HG02642 (cell line): Measurements from ENCODE around the gene AFMID.
"Not testable (repeated sequence)": the region's sequence is repeated elsewhere in the genome, so short reads cannot be mapped to it uniquely, and the experiment has no call there.

Source experiments
- ATAC-seq: cut with Tn5 transposase; IDR thresholded peaks from one replicate; pipeline ENCODE4 v1.9.1; 2021; ENCODE audit warnings: mild to moderate bottlenecking; ENCODE audit not compliant: unreplicated experiment, poor library complexity

AFMID gene

DNA sequence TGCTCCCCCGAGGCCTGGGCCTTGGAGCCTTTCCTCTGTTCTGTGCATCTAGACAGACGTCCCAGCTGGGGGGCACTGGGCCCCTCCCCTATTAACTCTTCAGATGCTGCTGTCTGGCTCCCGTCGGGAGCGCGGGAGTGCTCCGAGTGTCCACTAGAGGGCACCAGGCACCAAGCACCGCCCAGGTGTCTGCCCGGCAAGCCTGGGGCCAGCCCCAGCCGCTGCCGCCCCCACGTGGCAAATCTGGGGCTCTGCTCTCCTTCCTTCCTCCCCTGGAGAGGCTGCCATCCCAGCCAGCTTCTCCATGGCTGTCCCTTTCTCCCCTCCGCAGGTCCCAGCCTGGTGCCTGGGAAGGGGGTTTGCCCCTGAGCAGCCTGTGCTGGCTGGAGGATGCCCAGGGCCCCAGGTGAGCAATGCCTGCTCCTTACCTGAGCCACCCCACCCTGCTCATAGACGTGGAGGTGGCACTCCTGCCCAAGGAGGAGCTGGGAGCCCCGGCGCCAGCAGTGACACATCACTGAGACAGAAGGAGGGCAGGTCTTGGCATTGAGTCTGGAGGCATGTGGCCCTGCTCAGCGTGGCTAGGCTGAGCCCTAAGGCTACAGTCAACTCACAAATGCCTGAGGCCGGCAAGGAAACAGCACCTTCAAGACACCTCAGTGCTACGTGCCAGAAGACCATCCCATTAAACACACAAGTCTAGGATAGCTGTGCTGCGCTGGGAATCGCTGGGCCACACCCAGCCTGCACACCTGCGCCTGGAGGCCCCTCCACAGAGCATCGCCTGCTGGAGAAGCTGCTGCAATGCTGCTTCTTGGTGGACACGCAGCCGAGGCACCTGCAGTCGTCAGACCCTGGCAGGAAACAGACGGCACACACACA, 64.0 kb downstream of the AFMID start:
- peak; percentile 65 for ATAC-seq

DNA sequence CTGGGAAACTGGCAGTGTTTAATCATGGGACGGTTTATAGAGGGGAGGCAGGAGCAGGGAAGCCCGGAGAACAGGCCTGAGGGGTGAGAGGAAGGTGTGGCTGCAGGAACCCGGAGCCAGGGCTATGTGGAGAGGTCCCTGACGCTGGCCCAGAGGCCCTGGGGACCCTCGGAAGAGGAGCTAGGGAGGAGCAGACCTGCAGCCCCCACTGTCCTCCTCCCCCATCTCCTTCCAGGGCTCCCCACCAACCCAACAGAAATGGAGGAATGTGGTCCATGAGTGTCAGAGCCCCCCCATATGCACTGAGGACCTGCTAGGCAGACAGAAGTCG, 64.6 kb downstream of the AFMID start:
- no peak for ATAC-seq

DNA sequence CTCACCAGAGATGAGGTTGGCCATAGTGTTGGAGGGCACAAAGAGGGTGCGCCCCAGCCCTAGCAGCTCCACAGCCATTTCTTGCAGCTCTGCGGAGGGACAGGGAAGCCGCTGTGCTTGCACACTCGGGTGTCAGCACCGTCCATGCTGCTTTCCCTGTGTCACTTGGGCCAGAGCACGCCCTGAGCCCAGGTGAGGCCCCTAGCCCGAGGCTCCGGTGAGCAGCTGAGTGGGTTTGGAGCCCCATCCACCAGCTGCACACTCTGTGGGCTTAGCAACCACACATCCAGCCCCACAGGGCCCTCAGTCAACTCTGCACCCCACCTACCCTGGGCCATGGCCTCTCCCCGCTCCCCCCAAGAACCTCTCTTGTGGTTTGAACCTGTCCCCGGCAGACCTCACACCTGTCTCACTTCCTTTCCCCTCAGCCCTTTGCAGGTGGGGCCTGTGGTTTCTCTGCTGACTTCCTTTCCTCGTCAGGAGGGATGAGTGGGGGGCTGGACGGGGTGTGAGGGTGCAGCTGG, 65.0 kb downstream of the AFMID start:
- ATAC-seq = no peak

DNA sequence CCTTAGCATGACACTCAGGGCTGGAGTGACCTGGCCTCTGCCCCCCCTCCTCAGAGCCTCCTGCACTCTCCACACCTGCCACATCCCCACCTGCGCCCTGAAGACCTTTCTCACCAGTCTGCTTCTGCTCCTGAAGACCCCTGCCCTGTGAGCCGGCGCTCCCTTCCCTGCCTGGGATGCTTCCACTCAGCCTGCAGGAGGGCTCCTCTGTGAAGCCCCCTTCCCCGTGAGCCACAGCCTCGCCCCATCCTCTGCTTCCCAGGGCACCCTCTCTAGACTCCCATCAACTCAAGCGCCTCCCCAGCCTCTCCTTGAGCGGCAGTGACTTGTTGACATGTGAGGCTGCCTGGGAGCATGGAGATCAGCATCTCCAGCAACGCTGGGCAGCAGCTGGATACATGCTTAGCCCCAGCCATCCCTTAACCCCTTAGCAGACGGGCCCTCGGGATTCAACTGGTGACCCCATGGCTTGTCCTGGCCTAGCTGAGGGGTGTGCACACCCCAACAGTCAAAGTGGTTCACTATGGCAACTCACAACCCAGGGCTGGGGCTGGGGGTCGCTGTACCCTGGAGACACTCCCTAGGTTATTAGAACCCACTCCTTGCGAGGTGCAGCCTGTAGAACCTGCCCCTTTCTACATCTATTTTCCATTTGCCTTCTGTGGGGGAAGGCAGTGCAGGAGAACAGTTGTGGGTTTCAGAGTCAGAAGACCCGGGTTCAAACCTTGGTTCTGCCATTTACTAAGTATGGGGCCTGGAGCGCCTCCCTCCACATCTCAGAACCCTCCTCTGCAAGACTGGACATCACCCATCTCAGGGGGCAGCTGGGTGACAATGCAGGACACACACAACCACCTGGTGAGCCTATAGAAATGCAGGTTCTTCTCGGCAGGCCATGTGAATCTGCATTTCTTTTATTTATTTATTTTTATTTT, 65.8 kb downstream of the AFMID start:
- no peak for ATAC-seq

DNA sequence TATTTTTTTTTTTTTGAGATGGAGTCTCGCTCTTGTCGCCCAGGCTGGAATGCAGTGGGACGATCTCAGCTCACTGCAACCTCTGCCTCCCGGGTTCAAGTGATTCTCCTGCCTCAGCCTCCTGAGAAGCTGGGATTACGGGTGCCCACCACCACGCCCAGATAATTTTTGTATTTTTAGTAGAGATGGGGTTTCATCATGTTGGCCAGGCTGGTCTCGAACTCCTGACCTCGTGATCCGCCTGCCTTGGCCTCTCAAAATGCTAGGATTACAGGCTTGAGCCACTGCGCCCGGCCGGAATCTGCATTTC, 66.4 kb downstream of the AFMID start:
- not testable (repeated sequence) for ATAC-seq

DNA sequence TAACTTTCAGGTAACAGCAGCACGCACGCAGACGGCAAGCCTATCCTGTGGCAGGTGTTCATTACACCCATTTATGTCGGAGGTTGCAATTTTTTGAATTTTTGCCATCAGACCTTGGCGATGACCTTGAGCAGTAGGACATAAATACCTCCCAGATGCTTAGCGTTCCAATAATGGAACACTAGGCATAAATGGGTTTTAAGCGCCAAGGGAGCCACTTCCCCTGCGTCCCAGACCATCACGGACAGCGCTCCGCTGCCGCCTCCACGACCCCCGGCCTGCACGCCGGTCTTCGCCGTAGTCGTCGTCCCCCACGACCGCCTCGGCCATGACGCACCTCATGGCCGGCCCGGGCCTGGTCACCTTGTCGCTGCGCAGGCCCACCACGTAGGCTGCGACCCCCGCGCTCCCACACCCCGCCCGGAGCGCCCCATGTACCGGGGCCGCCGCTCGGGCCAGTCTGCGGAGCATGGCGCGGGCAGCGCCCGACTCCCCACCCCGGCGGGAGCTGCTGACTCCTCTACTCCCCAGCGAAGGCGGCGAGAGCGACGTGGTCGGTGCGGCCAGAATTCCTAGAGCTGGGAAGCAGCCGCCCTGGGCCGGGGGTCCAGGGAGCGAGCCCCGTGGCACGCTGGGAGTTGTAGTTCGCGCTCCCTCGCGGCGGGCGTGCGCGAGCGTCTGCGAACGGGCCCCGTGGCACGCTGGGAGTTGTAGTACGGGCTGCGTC, 66.9 kb downstream of the AFMID start:
- ATAC-seq = peak; percentile 58

DNA sequence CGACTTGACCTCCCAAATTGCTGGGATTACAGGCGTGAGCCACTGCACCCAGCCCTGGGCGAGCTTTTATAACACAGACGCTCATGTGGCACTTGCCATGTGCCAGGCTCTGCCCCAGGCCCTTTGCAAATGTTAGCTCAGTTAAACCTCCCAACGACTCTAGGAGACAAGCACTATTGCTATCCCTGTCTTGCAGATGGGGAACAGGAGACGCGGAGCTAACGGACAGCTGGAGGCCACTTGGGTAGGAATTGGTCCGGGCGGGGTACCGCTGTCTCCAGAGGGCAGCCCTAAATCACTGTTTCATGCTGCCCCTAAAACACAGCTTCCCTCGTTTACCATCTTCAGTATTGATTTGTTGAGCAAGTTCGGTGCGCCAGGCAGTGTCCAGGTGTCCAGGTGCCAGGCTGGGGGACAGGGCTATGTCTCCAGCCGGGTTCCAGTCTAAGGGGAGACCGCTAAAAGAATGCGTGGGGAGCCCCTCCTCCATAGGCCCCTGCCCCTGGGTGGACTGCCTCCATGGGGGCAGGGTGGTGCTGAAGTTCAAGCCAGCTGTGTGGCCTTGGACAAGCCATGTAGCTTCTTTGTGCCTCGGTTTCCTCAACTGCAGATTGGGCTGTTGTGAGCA, 68.0 kb downstream of the AFMID start:
- ATAC-seq = no peak

DNA sequence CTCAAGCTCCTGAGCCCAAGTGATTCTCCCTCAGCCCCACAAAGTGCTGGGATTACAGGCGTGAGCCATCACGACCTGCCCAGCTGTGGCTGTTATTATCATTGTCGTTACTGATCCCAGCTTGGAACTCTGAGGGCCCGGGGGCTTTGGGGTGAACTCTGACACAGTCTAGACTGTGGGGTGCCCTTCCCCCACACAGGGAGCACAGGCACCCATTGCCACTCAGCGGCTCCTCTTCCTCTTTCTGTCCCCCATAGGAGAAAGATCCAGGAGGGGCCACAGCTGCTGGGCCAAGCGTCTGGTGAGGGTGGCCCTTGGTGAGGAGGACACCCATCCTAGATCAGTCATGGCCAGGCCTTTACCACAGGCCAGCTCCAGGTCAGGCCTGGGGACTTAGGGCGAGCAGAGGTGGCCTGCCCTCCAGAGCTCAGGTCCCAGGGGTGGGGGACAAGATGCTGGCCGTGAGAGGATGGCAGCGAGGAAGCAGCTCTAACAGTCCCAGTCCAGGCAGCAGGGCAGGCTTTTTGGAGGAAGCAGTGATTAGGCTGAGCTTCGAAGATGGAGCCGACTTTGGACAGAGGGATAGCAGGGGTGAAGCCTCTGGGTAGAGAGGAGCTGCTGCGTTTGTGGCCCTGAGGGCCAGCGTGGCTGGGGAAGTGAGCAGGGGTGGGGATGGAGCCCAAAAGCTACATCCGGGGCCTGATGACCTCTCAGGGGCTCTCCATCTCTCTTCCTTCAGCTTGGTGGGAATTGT, 69.0 kb downstream of the AFMID start:
- ATAC-seq = no peak

DNA sequence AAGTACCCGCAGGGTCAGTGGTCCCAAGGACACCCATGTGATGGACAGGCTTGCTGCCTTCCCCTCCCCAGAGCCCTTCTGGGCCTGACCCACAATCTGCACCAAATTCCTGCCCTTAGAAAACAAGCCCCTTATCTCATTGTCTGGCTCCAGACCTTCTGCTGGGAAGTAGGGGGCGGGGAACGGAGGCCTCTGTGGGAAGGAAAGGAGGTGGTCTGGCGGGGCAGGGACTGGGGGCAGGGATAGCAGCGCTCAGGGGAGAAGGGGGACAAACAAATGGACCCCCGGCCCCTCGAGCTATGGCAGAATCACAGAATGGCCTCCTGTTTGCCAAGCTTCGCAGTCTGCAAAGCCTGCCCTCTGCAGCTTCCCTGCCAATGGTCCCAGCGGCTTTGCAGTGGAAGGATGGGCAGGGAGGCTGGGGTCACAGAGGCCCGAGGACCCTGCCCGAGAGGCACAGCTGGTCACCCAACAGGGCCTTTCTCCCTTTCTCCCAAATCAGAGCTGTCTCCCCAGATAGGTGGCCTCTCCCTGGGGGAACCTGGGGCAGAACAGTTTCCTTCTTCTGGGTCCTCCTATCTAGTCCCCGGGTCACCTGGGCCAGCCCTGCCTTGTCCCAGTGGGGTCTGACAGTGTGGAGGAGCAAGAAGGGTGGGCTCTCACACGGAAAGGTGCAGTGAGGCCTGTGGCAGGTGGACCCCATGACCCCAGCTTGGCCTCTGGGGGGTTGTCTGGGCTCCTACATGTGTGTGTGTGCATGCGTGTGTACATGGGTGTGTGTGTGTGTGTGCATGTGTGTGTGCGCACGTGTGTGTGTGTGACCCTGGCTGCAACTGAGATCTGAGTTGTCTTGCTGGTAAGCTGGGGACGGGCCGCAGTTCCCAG, 69.8 kb downstream of the AFMID start:
- ATAC-seq = no peak
